22Rv1 (cell line): ENCODE measurements around the gene EXOSC10.

Source experiments
- CTCF ChIP-seq: fragments of 450-650 bp; IDR thresholded peaks from 2 replicates; pipeline ENCODE4 v1.5.1; 2017; ENCODE audit warnings: mild to moderate bottlenecking
- ZFX ChIP-seq: fragments of 450-650 bp; IDR thresholded peaks from 2 replicates; pipeline ENCODE4 v1.6.1; 2017; ENCODE audit warnings: antibody characterized with exemption, borderline replicate concordance

- TF ChIP-seq CTCF (no peak), ZFX (no peak)
These were observed 47.7 kb downstream of the EXOSC10 start for GRCh38 chr1:11051781-11052511.
